Sigmoid colon (tissue), 7 donors: ENCODE data around the gene SEC16A. TPM values are rescaled to one million over a fixed set of nuclear protein-coding genes. Genes with fewer than 3 reads are reported as not detected.
"Not testable (repeated sequence)": the region's sequence is repeated elsewhere in the genome, so short reads cannot be mapped to it uniquely, and the experiment has no call there.

ENCODE experiments used
- DNase-seq: peaks from one replicate; pipeline ENCODE4 v3.0.0-alpha.2; 2019
- H3K27ac ChIP-seq, 4 donors: fragments of 200-600 bp; sonication (generic); one replicate each; pipeline ENCODE4 v1.5.1; 2016 to 2019; ENCODE audit warnings: mild to moderate bottlenecking in 1 of 4
- H3K27me3 ChIP-seq, 3 donors: fragments of 200-600 bp; sonication (generic); one replicate each; pipeline ENCODE4 v1.5.1; 2019; ENCODE audit warnings: mild to moderate bottlenecking in 1 of 3
- H3K36me3 ChIP-seq, 4 donors: fragments of 200-600 bp; sonication (generic); one replicate each; pipeline ENCODE4 v1.5.1; 2016 to 2019
- H3K4me1 ChIP-seq, 4 donors: fragments of 200-600 bp; sonication (generic); one replicate each; pipeline ENCODE4 v1.5.1; 2017 to 2019
- H3K4me3 ChIP-seq, 4 donors: fragments of 200-600 bp; sonication (generic); one replicate each; pipeline ENCODE4 v1.5.1; 2017 to 2019; ENCODE audit warnings: mild to moderate bottlenecking in 2 of 4, moderate library complexity in 1 of 4
- H3K9me3 ChIP-seq, 4 donors: fragments of 200-600 bp in 3 of 4; sonication (generic) in 3 of 4; one replicate each; pipeline versions ENCODE4 v1.5.1 to v1.6.1; 2013 to 2019
- CTCF ChIP-seq, 4 experiments: fragments of 450-650 bp in 3 of 4; fragments of 200-600 bp in 1 of 4; IDR thresholded peaks; one replicate each; pipeline ENCODE4 v1.5.1; 2016 to 2019; ENCODE audit warnings: antibody characterized with exemption in 4 of 4, mild to moderate bottlenecking in 3 of 4, moderate library complexity in 2 of 4
- EP300 ChIP-seq, 4 donors: sonication (generic); formaldehyde crosslinking; IDR thresholded peaks; one replicate each; pipeline ENCODE4 v1.6.1; 2017; ENCODE audit warnings: antibody characterized with exemption in 4 of 4
- POLR2A ChIP-seq, 2 donors: fragments of 450-650 bp; IDR thresholded peaks; one replicate each; pipeline ENCODE4 v1.6.1; 2016; ENCODE audit warnings: antibody characterized with exemption in 2 of 2, mild to moderate bottlenecking in 2 of 2, moderate library complexity in 2 of 2
- POLR2AphosphoS5 ChIP-seq, 4 donors: sonication (generic); formaldehyde crosslinking; IDR thresholded peaks; one replicate each; pipeline ENCODE4 v1.6.1; 2017; ENCODE audit warnings: antibody characterized with exemption in 4 of 4
- WGBS, 2 donors: extraction: QIAGEN DNeasy Blood & Tissue Kit; methylation state at CpG; one replicate each; pipeline ENCODE4 v1.1.7; 2013; 5-methylcytosine and 5-hydroxymethylcytosine counted together
- intact Hi-C: fragments of 100-400 bp; cut with DNase I; formaldehyde crosslinking; loops from one replicate; pipeline ENCODE4 v1.15.1; 2023
- polyA plus RNA-seq, 3 donors: library from polyadenylated mRNA; stranded (reverse); fragments of 200-250 nt; gene quantifications; one replicate each; pipeline ENCODE4 v1.2.3, GENCODE V29; 2013
- total RNA-seq, 4 donors: library from RNA; depleted of rRNA; stranded (reverse); fragments of >200 nt; gene quantifications; one replicate each; pipeline ENCODE4 v1.1.0, GENCODE V29; 2016
- donor health status: healthy with polysubstance abuse.
- donor health status: Bipolar disorder and iron deficiency.
- donor health status: healthy.

The SEC16A gene
- total and polyA plus RNA-seq, 7 donors, result 22.8 to 57.0 (median 27.5) TPM

- no peaks in the 10 kb centered on the region for H3K27me3 ChIP-seq
- H3K9me3 ChIP-seq, result no peaks in the 10 kb centered on the region
- H3K4me1 ChIP-seq, result no peaks in the 10 kb centered on the region
- H3K4me3 ChIP-seq, result no peak overlapping the region
- TF ChIP-seq CTCF (IDR thresholded peaks at IDR 0.05) (no peak), EP300 (IDR thresholded peaks at IDR 0.05) (no peak), POLR2AphosphoS5 (IDR thresholded peaks at IDR 0.05) (no peak), POLR2A (IDR thresholded peaks at IDR 0.05) (no peak)
- no peak for DNase-seq
- 91 to 92% methylated on average over 21 of the region's 21 CpGs for WGBS, 2 donors
- intact Hi-C loops, result no loop called here
- no peak overlapping the region for H3K27ac ChIP-seq
- H3K36me3 ChIP-seq, result peaks cover 14 to 63% (median 21%) of the 10 kb centered on the region in 4 donors
Observed at GRCh38 chr9:136429075-136429628, 53.7 kb downstream of the SEC16A start.

- WGBS, 2 donors, result 92% methylated on average over 12 of the region's 12 CpGs
Observed at GRCh38 chr9:136426787-136427186, 56.1 kb downstream of the SEC16A start.

GRCh38 chr9:136425367-136425766, 57.5 kb downstream of the SEC16A start:
- H3K36me3 ChIP-seq, result peaks cover 19 to 71% (median 47%) of the 10 kb centered on the region in 4 donors
- intact Hi-C loops, H3K27ac ChIP-seq: not testable (repeated sequence)

More at GRCh38 chr9:136426787-136427186, 56.1 kb downstream of the SEC16A start:
- Histone ChIP-seq H3K27me3 (no peaks in the 10 kb centered on the region), H3K27ac (no peak overlapping the region), H3K36me3 (peaks cover 20 to 64% (median 40%) of the 10 kb centered on the region in 4 donors), H3K4me1 (no peaks in the 10 kb centered on the region), H3K4me3 (no peak overlapping the region), H3K9me3 (no peaks in the 10 kb centered on the region)
- TF ChIP-seq POLR2A (IDR thresholded peaks at IDR 0.05) (no peak), POLR2AphosphoS5 (IDR thresholded peaks at IDR 0.05) (no peak), CTCF (IDR thresholded peaks at IDR 0.05) (no peak), EP300 (IDR thresholded peaks at IDR 0.05) (no peak)
- DNase-seq, result no peak
- intact Hi-C loops, result no loop called here

GRCh38 chr9:136424750-136425362, 58.0 kb downstream of the SEC16A start:
- no peak overlapping the region for H3K27ac ChIP-seq
- 88 to 91% methylated on average over 27 of the region's 27 CpGs for WGBS, 2 donors
- intact Hi-C loops, result no loop called here
- H3K4me3 ChIP-seq, result no peak overlapping the region
- DNase-seq, result no peak
- H3K4me1 ChIP-seq, result no peaks in the 10 kb centered on the region
- no peaks in the 10 kb centered on the region for H3K9me3 ChIP-seq
- TF ChIP-seq POLR2A (IDR thresholded peaks at IDR 0.05) (no peak), CTCF (IDR thresholded peaks at IDR 0.05) (no peak), POLR2AphosphoS5 (IDR thresholded peaks at IDR 0.05) (no peak), EP300 (IDR thresholded peaks at IDR 0.05) (no peak)
- H3K36me3 ChIP-seq, result peaks cover 15 to 71% (median 48%) of the 10 kb centered on the region in 4 donors
- no peaks in the 10 kb centered on the region for H3K27me3 ChIP-seq

More at GRCh38 chr9:136425367-136425766, 57.5 kb downstream of the SEC16A start:
- WGBS, 2 donors, result 84 to 88% methylated on average over 7 of the region's 7 CpGs
- H3K27me3 ChIP-seq, H3K4me3 ChIP-seq, DNase-seq, H3K9me3 ChIP-seq, H3K4me1 ChIP-seq: not testable (repeated sequence)

- no peak overlapping the region for H3K4me3 ChIP-seq
- no peak overlapping the region for H3K27ac ChIP-seq
- intact Hi-C loops, result no loop called here
- TF ChIP-seq CTCF (IDR thresholded peaks at IDR 0.05) (no peak), POLR2A (IDR thresholded peaks at IDR 0.05) (no peak), POLR2AphosphoS5 (IDR thresholded peaks at IDR 0.05) (no peak), EP300 (IDR thresholded peaks at IDR 0.05) (no peak)
- WGBS, 2 donors, result 96 to 97% methylated on average over 43 of the region's 43 CpGs
- no peaks in the 10 kb centered on the region for H3K9me3 ChIP-seq
- no peaks in the 10 kb centered on the region for H3K4me1 ChIP-seq
- no peaks in the 10 kb centered on the region for H3K27me3 ChIP-seq
- peaks cover 16 to 71% (median 52%) of the 10 kb centered on the region in 4 donors for H3K36me3 ChIP-seq
- no peak for DNase-seq
Observed at GRCh38 chr9:136423432-136424146, 59.3 kb downstream of the SEC16A start.
